HepG2 (cell line): ENCODE measurements around the gene ANXA3. TPM values are rescaled to one million over a fixed set of nuclear protein-coding genes. Genes with fewer than 3 reads are reported as not detected.

Experiments
- ATAC-seq: fragments of 200-7000 bp; cut with Tn5 transposase; 3 replicates; pipeline ENCODE4 v1.9.1; 2020; ENCODE audit warnings: mild to moderate bottlenecking, moderate library complexity
- BruUV-seq: library from RNA; stranded (reverse); fragments of 400-500 nt; replicated peaks from 2 replicates; lab custom pipeline; 2021; lab: Mats Ljungman, UMichigan
- CTCF ChIA-PET: fragments of 300-600 bp; formaldehyde crosslinking; extraction: SDS; loops from one replicate; lab custom pipeline; 2021; ENCODE audit warnings: low total read pairs, inconsistent platforms, low intra/inter-chr PET ratio; lab: Yijun Ruan, JAX
- POLR2A ChIA-PET: fragments of 350-600 bp; sonication (Branson Sonifier 250); formaldehyde crosslinking; loops from one replicate; lab custom pipeline; 2020; ENCODE audit warnings: antibody characterized with exemption, inconsistent platforms; lab: Yijun Ruan, JAX
- DNase-seq: peaks from one replicate; pipeline ENCODE4 v3.0.0-alpha.2; 2015; ENCODE audit warnings: low spot score
- FAIRE-seq: peaks from 3 replicates; lab custom pipeline; 2011; peaks lifted over from hg19 to GRCh38; lab: Jason Lieb, UNC
- H2AFZ ChIP-seq: one replicate; pipeline ENCODE4 v1.6.1; 2011; ENCODE audit warnings: low read length, inconsistent platforms
- H3K27ac ChIP-seq: fragments of 300-600 bp; 3 replicates; pipeline ENCODE4 v1.8.0; 2011; ENCODE audit warnings: mixed run types, mild to moderate bottlenecking, mixed read lengths, low read length, inconsistent platforms; ENCODE audit not compliant: insufficient read depth; ENCODE audit errors: extremely low read length
- H3K27me3 ChIP-seq, 2 experiments: fragments of 200-600 bp in 1 of 2; 2 replicates in 1 of 2; 3 replicates in 1 of 2; pipeline versions ENCODE4 v1.6.0 to v1.8.0; 2011; ENCODE audit warnings: low read length in 2 of 2, mild to moderate bottlenecking in 2 of 2, moderate library complexity in 2 of 2, inconsistent platforms in 1 of 2; ENCODE audit not compliant: insufficient read depth in 2 of 2, control insufficient read depth in 1 of 2
- H3K36me3 ChIP-seq, 2 experiments: fragments of 200-600 bp in 1 of 2; replicated peaks in 1 of 2; 2 replicates in 1 of 2; 3 replicates in 1 of 2; pipeline versions ENCODE4 v1.5.1 to v1.8.0; 2011; ENCODE audit warnings: low read length in 2 of 2, inconsistent platforms in 1 of 2; ENCODE audit not compliant: insufficient read depth in 2 of 2, control insufficient read depth in 1 of 2
- H3K4me1 ChIP-seq: 2 replicates; pipeline ENCODE4 v1.5.1; 2012; ENCODE audit warnings: low read length, inconsistent platforms; ENCODE audit not compliant: insufficient read depth
- H3K4me2 ChIP-seq: 2 replicates; pipeline ENCODE4 v1.6.0; 2011; ENCODE audit warnings: low read depth, low read length, inconsistent platforms
- H3K4me3 ChIP-seq, 3 experiments: fragments of 200-600 bp in 1 of 3; sonication (generic), shearing (Covaris generic) in 1 of 3; replicated peaks in 1 of 3; 2 replicates each; pipeline ENCODE4 v1.5.1; 2011 to 2016; ENCODE audit warnings: low read length in 3 of 3, inconsistent platforms in 2 of 3, low read depth in 2 of 3, mild to moderate bottlenecking in 2 of 3, control low read depth in 1 of 3, mixed read lengths in 1 of 3; ENCODE audit not compliant: insufficient read depth in 1 of 3
- H3K79me2 ChIP-seq: one replicate; pipeline ENCODE4 v1.6.1; 2011; ENCODE audit warnings: low read length, inconsistent platforms; ENCODE audit not compliant: insufficient read depth
- H3K9ac ChIP-seq: 2 replicates; pipeline ENCODE4 v1.6.0; 2011; ENCODE audit warnings: mild to moderate bottlenecking, low read depth, low read length, inconsistent platforms; ENCODE audit not compliant: insufficient read depth
- H3K9me3 ChIP-seq: 2 replicates; pipeline ENCODE4 v1.5.1; 2012; ENCODE audit warnings: mild to moderate bottlenecking, low read length
- H4K20me1 ChIP-seq: 2 replicates; pipeline ENCODE4 v1.6.0; 2011; ENCODE audit warnings: inconsistent platforms, mild to moderate bottlenecking, low read length, moderate library complexity; ENCODE audit not compliant: insufficient read depth
- ARID5B ChIP-seq: IDR thresholded peaks from 2 replicates; pipeline ENCODE4 v1.4.0; 2020; ENCODE audit warnings: mild to moderate bottlenecking, missing genetic modification reagents
- ARNTL ChIP-seq: sonication (generic); formaldehyde crosslinking; IDR thresholded peaks from 2 replicates; pipeline ENCODE4 v1.4.0; 2020; ENCODE audit warnings: mild to moderate bottlenecking, missing genetic modification reagents
- CEBPB ChIP-seq: IDR thresholded peaks from 2 replicates; pipeline ENCODE4 v1.6.1; 2011; ENCODE audit warnings: low read depth, low read length, improper control_type of control experiment, borderline replicate concordance
- CENPX ChIP-seq: sonication (generic); formaldehyde crosslinking; IDR thresholded peaks from 2 replicates; pipeline ENCODE4 v1.9.0; 2021; ENCODE audit warnings: mild to moderate bottlenecking, missing genetic modification reagents, moderate library complexity
- NFYC ChIP-seq: IDR thresholded peaks from 2 replicates; pipeline ENCODE4 v1.6.1; 2016; ENCODE audit warnings: missing genetic modification reagents, missing compliant biosample characterization
- PBX2 ChIP-seq: IDR thresholded peaks from 2 replicates; pipeline ENCODE4 v1.6.1; 2016; ENCODE audit warnings: control low read depth
- PHF20 ChIP-seq: sonication (generic); formaldehyde crosslinking; IDR thresholded peaks from 2 replicates; pipeline ENCODE4 v1.5.0; 2020; ENCODE audit warnings: mild to moderate bottlenecking, missing genetic modification reagents
- RARA ChIP-seq: IDR thresholded peaks from 2 replicates; pipeline ENCODE4 v1.6.1; 2016; ENCODE audit warnings: missing genetic modification reagents, missing compliant biosample characterization
- SOX13 ChIP-seq, 3 experiments: fragments of 450-650 bp in 1 of 3; sonication (generic) in 1 of 3; formaldehyde crosslinking in 1 of 3; IDR thresholded peaks in 2 of 3; conservative IDR thresholded peaks in 1 of 3; 2 replicates each; pipeline versions ENCODE4 v1.5.0 to v1.6.1; 2016 to 2020; ENCODE audit warnings: antibody characterized with exemption in 1 of 3, mild to moderate bottlenecking in 1 of 3, missing compliant biosample characterization in 1 of 3, missing genetic modification reagents in 1 of 3, moderate library complexity in 1 of 3
- TSC22D2 ChIP-seq: sonication (generic); formaldehyde crosslinking; IDR thresholded peaks from 2 replicates; pipeline ENCODE4 v1.5.1; 2020; ENCODE audit warnings: missing genetic modification reagents, mild to moderate bottlenecking, borderline replicate concordance
- ZNF800 ChIP-seq: sonication (generic); formaldehyde crosslinking; IDR thresholded peaks from 2 replicates; pipeline ENCODE4 v1.4.0; 2020; ENCODE audit warnings: missing genetic modification reagents
- WGBS: methylation state at CpG from one replicate; pipeline ENCODE4 v1.1.6; 2017; ENCODE audit warnings: low lambda C conversion rate; 5-methylcytosine and 5-hydroxymethylcytosine counted together
- in situ Hi-C: cut with HindIII; loops from 2 replicates; pipeline ENCODE4 v1.10.0; 2017; ENCODE audit warnings: low pct_unique_long_range_greater_than_20kb; ENCODE audit not compliant: extremely low pct_ligation_motif_present
- intact Hi-C: fragments of 100-400 bp; cut with micrococcal nuclease; formaldehyde crosslinking; loops from one replicate; pipeline ENCODE4 v1.10.0; 2022; ENCODE audit not compliant: unreplicated experiment
- polyA plus RNA-seq, 8 experiments: library from polyadenylated mRNA; depleted of rRNA in 3 of 8; stranded (reverse) in 7 of 8; unstranded in 1 of 8; fragments of >200 nt; fragmentation: Illumina TruSeq in 4 of 8; extraction: Trizol in 4 of 8; gene quantifications; 2 replicates each; pipeline versions ENCODE4 v1.2.1 to v1.2.3, GENCODE V29; 2011 to 2016; ENCODE audit warnings: low read depth in 4 of 8, missing spikeins in 1 of 8, mixed read lengths in 1 of 8; ENCODE audit not compliant: insufficient read depth in 1 of 8
- total RNA-seq, 5 experiments: library from RNA; depleted of rRNA; stranded (reverse); fragments of >200 nt; fragmentation: Illumina TruSeq; extraction: Trizol; gene quantifications; 2 replicates each; pipeline ENCODE4 v1.2.3, GENCODE V29; 2016; ENCODE audit warnings: low read depth in 1 of 5

The ANXA3 gene
- total and polyA plus RNA-seq, 2 of the 13 experiments (the other 11 are each of a cell fraction or from before 2014, with no cell fraction given): 6.5 to 6.9 TPM

- Histone ChIP-seq H3K4me3 (no peak overlapping the region), H3K9ac (no peak overlapping the region), H3K4me2 (no peak overlapping the region), H3K9me3 (no peaks in the 10 kb centered on the region), H3K4me1 (peaks cover 45% of the 10 kb centered on the region), H3K27ac (no peak overlapping the region), H3K27me3 (no peaks in the 10 kb centered on the region), H3K36me3 (no peaks in the 10 kb centered on the region), H4K20me1 (no peaks in the 10 kb centered on the region), H2AFZ (no peak overlapping the region), H3K79me2 (no peaks in the 10 kb centered on the region)
- ATAC-seq (peak; percentile 56), FAIRE-seq (no peak), DNase-seq (peak; percentile 92)
- ChIA-PET POLR2A (interaction anchor here (0.6 kb wide), 1 partner anchor 26 kb away, joined by 4 read pairs; no protein-coding TSS in a partner anchor), CTCF (interaction anchor here (0.6 kb wide), 1 partner anchor 64 kb away, joined by 4 read pairs; no protein-coding TSS in a partner anchor)
- intact Hi-C loops (no loop called here), in situ Hi-C loops (no loop called here)
- BruUV-seq: no TSS peak
- WGBS: 71% methylated on average over 2 of the region's 2 CpGs
- TF ChIP-seq NFYC (CRISPR knock-in tag) (0 out of 2 replicates have a peak, but pooled peaks have one; percentile 22), CEBPB (peak; percentile 39; the same call in 1 of the 2 replicates), CENPX (CRISPR knock-in tag) (no peak), SOX13 (IDR thresholded peaks at IDR 0.05) (no peak), SOX13 (CRISPR knock-in tag; conservative IDR thresholded peaks at IDR 0.05 in 1 of 2, IDR thresholded peaks at IDR 0.05 in 1 of 2) (peak in 1 of 2 experiments; percentile 9; a peak in 1 of 4 replicates), ARID5B (CRISPR knock-in tag) (peak; percentile 13; the same call in 1 of the 2 replicates), ZNF800 (no peak), RARA (CRISPR knock-in tag) (peak; percentile 48; the same call in 1 of the 2 replicates), TSC22D2 (CRISPR knock-in tag) (no peak), PBX2 (CRISPR knock-in tag) (0 out of 2 replicates have a peak, but pooled peaks have one; percentile 45), ARNTL (CRISPR knock-in tag) (no peak), PHF20 (no peak)
Observed at GRCh38 chr4:78565971-78566372, 14.4 kb downstream of the ANXA3 start.
